GM21825 (cell line): ENCODE data around the gene GPR15LG.
"Not testable (repeated sequence)": the region's sequence is repeated elsewhere in the genome, so short reads cannot be mapped to it uniquely, and the experiment has no call there.

ENCODE experiments used
- ATAC-seq: cut with Tn5 transposase; IDR thresholded peaks from one replicate; pipeline ENCODE4 v1.9.1; 2021; ENCODE audit warnings: mild to moderate bottlenecking, moderate library complexity; ENCODE audit not compliant: unreplicated experiment

Gene GPR15LG

GRCh38 chr10:84173501-84173929 lies at the start of gene GPR15LG:
GPR15LG (plus strand) TSS chr10:84173801; CDS start chr10:84173852, 51 bp downstream.
- ATAC-seq: peak; percentile 52

GRCh38 chr10:84125910-84126784 lies 47.5 kb upstream of the GPR15LG start:
- not testable (repeated sequence) for ATAC-seq

GRCh38 chr10:84126785-84127167 lies 46.8 kb upstream of the GPR15LG start:
- no peak for ATAC-seq

GRCh38 chr10:84135836-84136235 lies 37.8 kb upstream of the GPR15LG start:
- ATAC-seq: no peak

GRCh38 chr10:84137811-84138210 lies 35.8 kb upstream of the GPR15LG start:
- ATAC-seq: no peak

GRCh38 chr10:84138478-84139125 lies 35.0 kb upstream of the GPR15LG start:
- no peak for ATAC-seq

GRCh38 chr10:84139126-84140035 lies 34.2 kb upstream of the GPR15LG start, which contains the start of gene GHITM:
GHITM (plus strand) TSS chr10:84139509; CDS start chr10:84141501, 1,992 bp downstream.
- peak; percentile 99 for ATAC-seq

GRCh38 chr10:84140036-84140379 lies 33.6 kb upstream of the GPR15LG start:
- ATAC-seq: peak; percentile 1

GRCh38 chr10:84147347-84147746 lies 26.3 kb upstream of the GPR15LG start:
- no peak for ATAC-seq

- ATAC-seq: not testable (repeated sequence)
These were observed 25.5 kb upstream of the GPR15LG start for GRCh38 chr10:84148006-84148597.

GRCh38 chr10:84149854-84150253 lies 23.7 kb upstream of the GPR15LG start:
- ATAC-seq: no peak

GRCh38 chr10:84152769-84153168 lies 20.8 kb upstream of the GPR15LG start:
- ATAC-seq: no peak

- no peak for ATAC-seq
These were observed 18.1 kb upstream of the GPR15LG start for GRCh38 chr10:84155521-84155920.

GRCh38 chr10:84156009-84156408 lies 17.6 kb upstream of the GPR15LG start:
- no peak for ATAC-seq

GRCh38 chr10:84156768-84157167 lies 16.8 kb upstream of the GPR15LG start:
- ATAC-seq: no peak

GRCh38 chr10:84158061-84158460 lies 15.5 kb upstream of the GPR15LG start:
- no peak for ATAC-seq

GRCh38 chr10:84158550-84158949 lies 15.1 kb upstream of the GPR15LG start:
- ATAC-seq: no peak

- no peak for ATAC-seq
These were observed 14.4 kb upstream of the GPR15LG start for GRCh38 chr10:84159076-84159685.

- no peak for ATAC-seq
These were observed 12.8 kb upstream of the GPR15LG start for GRCh38 chr10:84160663-84161362.

GRCh38 chr10:84163996-84164395 lies 9.6 kb upstream of the GPR15LG start:
- ATAC-seq: no peak
